Measurements from ENCODE around the gene ADGRB2.

ADGRB2 gene

DNA sequence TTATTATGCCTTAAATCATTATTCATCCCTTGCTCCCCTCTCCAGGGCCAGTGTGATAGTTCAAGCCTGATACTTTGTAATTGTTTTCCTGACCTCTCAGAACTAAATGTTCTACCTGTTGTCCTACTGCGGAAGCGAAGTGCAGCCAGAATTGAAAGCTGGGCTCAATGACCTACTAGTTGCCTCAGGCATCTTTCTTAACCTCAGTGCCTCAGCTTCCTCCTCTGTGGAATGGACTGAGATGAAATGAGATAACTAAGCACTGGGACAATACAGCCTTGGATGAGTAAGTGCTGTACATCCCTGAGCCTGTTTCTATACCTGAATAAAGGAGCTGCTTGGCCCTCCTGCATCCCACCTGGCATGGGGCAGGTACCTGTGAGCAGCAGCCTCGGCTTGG is 86.7 kb downstream of the ADGRB2 start:
- no peak for DNase-seq (ENCODE audit: low spot score)
